HG03066 (cell line): ENCODE data around the gene ANTXRL.
"Not testable (repeated sequence)": the region's sequence is repeated elsewhere in the genome, so short reads cannot be mapped to it uniquely, and the experiment has no call there.

Experiments used
- ATAC-seq: cut with Tn5 transposase; IDR thresholded peaks from one replicate; pipeline ENCODE4 v1.9.1; 2021; ENCODE audit warnings: low read depth; ENCODE audit not compliant: unreplicated experiment

ANTXRL gene

DNA sequence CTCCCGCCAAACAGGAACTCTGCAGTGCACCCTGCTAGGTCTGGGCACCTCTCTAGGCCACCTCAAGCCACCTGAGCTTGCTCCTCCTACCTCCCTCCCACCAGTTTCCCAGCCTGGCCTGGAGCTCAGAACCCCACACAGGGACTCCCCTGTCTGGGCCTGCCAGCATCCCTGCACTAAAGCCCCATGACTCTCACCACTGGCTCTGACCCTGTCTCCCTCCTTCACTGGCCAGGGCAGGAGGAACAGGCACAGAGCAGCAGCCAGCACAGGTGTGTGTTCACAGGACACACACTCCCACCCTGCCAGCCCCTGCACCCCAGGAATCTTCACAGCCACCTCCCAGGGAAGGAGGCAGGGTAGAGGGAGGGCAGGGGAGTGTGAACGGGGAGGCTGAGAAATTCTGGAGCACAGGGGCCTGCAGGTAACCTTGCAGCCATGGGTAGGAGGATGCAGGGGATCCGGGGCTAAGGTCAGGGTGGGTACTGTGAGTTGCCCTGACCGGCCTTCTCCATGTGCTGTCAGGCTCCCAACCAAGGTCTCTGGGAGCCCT, 13.9 kb upstream of the ANTXRL start:
- no peak for ATAC-seq

DNA sequence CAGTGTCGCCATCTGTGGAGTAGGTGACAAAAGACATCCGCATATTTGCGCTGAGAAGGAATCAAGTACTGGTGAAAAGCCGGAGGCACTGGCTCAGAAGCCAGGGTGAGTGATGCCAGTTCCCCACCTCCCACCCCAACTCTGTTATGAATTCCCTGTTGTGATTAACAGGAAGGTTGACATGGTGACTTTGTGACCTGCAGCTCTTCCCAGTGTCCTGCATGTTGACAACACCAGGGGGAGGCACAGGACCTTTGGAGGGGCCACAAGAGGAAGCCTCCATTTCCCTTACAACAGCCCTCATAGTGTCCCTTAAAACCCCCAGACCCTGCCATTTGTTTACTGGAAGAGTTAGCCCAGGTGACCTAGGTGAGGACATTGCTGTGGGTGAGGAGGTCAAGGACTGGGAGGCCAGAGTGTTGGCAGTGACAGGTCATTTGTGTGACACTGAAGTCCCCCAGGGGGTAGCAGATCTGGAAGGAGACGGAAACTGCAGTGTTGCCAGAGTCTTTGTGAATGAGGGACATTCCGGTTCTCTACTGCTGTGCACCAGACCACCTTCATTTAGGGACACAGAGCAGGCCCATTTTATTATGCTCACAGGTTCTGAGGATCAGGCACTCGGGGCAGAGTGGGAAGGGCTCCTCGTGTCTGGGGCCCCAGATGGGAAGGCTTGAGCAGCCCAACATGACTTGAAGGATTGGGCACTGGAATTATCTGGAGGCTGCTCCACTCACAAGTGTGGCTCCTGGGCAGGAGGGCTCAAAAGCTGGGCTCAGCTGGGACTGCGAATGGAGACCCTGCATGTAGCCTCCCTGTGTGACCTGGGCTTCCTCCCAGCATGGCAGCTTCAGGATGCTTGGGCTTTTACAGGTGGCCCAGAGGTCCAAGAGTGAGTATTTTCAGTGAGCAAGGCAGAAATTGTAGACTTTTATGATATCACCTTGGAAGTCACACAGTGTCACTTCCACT, 13.0 kb upstream of the ANTXRL start:
- no peak for ATAC-seq

DNA sequence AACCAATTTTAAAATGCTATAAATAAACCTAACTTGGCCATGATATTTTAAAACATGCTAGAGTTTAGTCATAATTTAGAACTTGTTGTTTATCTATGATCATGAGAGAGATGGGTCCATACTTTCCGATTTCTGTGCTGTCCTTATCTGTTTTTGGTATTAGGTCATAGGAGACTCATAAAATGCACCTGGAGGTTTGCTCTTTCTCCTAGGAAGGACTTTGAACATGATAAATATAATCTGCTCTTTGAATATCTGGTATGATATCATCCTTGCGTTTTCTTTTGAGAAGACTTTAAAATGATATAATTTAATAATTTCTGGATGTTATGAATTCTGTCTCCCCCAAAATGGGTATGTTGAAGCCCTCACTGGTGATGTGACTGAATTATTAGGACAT, 9.0 kb upstream of the ANTXRL start:
- no peak for ATAC-seq

DNA sequence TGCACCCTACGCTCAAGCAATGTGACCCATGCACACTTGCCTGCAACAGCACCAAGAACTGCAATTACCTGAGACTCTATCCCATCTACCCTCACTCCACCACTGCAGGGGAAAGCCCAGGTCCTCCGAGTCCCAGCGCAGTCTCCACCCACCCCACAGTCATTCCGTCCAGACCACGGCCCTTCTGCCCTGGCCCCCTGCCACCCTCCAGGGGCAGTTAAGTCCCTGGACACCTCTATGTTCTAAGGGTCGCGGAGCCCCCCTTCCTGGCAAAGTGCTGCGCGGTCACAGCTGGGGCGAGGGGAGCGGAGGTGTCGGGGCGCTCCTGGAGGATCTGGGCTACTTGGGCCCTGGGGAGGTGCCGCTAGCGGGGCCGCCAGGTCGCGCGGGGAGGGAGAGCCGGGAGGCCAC, 4.4 kb upstream of the ANTXRL start:
- not testable (repeated sequence) for ATAC-seq

DNA sequence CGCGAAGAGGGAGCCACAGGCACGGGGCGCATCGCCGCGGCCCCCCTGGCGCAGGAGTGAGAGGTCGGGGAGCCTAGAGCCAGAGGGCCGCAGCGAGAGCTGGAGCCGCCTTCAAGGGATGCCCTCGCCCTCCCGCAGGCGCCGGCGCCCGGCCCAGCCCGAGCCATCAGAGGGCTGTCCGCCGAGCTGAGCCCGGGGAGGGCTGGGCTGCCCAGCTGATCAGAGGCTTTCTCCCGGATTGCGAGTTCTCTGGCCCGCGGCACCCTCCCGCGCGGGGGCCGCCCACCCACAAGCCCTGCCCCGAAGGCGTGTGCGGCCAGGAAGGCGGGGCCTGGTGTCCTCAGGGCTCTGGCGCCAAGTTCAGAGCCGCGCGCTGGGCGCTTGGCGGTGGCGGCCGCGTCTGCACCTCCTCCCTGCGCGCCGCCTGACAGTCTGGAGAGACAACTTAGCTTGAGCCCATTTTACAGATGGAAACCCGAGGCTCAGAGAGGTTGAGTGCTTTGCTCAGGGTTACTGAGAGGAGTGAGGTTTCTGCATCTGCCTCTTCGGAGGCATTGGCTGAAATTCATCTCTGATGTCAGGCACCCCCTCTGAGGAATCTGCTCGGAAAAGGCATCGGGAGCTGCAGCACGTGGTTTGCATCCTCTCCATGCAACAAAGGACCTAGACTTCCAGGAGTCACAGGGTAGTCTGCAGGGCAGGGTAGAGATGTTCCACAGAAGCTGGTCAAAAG, 3.8 kb upstream of the ANTXRL start:
- no peak for ATAC-seq

DNA sequence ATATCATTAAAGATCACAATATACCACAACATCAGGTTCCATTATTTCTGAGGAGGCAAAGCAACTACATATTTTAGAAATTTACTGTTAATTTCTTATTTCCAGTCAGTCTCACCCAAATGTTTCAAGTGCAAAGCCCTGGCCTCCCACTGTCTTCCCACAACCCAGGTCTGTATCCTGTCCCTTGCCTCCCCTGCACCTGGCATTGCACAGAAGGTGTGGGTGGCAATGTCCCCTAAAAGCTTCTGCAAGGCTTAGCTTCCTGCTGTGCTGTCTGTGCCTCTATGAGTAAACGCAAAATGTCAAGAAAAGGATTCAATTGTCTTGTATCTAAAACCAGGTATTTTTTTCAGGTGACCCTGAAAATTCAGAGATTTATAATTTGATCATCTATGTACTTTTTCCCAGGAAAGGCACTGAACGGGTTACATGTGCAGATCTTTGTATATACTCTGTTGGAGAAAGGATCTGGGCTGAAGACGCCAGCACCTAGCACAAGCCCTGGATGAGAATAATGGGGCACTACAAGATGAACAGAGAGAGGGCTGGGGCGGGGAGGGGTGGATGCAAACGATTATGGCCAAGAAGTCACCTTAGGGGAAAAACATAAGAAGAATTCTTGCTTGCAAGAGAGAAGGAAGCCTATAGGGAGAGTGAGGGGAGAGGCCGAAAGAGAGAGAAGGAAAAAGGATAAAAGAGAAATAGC, 3.1 kb upstream of the ANTXRL start:
- no peak for ATAC-seq

DNA sequence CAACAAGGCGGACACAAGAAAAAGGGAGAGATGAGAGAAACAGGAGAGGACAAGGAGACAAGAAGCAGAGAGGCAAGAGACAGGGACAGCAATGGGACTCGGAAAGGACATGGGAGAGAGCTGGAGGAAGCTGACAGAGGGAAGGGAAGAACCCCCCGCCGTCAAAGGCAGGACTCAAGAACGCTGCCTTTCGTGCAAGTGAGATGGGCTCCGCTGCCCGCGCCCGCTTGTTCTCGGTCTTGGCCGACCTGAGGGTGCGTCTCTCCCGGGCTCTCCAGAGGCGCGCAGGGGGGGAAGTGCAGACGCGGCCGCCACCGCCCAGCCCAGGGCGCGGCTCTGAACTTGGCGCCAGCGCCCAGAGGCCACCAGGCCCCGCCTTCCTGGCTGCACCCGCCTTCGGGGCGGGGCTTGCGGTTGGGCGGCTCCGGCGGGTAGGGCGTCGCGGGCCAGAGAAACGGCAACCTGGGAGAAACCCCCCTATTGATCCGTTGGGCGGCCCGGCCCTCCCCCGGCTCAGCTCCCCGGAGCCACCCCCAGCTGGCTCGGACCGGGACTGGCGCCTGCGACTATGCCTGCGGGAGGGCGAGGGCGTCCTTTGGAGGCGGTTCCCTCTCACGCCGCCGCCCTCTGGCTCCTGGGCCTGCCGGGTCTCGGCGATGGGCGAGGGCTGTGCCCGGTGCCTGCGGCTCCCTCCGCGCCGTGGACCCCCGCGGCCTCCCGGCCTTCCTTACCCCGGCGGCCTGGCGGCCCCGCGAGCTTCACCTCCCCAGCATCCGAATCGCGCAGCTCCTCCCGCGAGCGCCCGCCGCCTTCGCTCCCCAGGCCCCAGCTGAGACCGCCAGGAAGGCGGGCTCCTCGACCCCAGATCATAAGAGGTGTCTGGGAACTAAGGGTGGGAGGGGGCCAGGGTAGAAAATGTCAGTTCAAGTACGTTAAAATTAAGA, 2.2 kb upstream of the ANTXRL start:
- peak; percentile 97 for ATAC-seq

DNA sequence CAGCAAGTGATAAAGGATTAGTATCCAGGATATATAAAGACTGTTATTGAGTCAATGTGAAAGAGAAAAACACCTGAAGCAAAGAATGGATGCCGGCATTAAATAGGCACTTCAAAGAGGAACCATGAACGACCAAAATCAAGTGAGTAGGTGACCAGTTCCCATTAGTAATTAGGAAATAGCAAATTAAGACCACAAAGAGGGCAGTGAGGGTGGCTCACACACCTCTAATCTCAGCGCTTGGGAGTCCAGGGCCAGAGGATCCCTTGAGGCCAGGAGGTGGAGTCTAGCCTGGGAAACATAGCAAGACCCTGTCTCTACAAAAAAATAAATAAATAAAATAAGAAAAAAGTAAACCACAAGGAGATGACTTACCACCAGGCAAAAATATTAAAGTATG, 1.5 kb upstream of the ANTXRL start:
- ATAC-seq = no peak

DNA sequence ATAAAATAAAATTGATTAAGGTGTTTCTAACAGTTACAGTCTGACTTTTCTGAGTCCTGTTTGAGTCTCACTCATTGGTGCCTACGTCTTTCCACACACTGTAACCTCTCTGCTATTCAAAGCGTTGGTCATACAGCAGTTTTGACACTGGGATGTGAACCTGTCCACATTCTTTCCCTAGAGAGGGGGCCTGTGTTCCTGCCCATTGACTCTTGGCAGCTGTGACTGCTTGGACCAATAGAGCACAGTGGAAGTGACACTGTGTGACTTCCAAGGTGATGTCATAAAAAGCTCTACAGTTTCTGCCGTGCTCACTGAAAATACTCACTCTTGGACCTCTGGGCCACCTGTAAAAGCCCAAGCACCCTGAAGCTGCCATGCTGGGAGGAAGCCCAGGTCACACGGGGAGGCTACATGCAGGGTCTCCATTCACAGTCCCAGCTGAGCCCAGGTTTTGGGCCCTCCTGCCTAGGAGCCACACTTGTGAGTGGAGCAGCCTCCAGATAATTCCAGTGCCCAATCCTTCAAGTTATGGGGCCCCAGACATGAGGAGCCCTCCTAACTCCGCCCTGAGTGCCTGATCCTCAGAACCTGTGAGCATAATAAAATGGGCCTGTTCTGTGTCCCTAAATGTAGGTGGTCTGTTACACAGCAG, 704 bp upstream of the ANTXRL start:
- ATAC-seq = no peak

DNA sequence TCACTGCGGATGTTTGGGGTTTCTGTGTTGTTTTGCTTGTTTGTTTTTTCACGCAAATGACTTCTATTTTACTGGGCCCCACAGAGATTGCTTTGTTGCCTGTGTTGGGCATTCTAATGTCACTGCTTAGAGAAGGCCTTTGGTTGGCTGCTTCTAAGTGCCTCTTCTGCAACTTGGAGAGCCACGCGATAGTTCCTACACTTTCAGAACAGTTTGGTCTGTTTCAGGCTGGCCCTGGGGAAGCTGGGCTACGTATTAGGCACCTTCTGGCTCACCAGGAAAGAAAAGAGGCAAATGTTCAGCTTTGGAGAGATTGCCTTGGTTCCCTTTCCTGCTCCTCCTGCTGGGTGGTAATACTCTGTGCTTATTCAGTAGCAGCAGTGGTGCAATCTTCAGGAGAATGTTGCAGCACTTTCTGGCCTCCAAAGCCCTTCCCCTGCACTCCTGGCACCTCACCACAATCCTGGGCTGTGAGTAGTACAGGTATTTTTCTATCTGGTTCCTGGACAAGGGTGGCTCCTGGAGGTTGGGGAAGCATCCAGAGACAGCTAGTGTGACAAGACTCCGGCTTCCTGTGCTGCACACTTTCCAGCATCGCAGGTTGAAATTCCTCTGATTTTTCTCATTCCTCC, 1.2 kb downstream of the ANTXRL start:
- no peak for ATAC-seq

DNA sequence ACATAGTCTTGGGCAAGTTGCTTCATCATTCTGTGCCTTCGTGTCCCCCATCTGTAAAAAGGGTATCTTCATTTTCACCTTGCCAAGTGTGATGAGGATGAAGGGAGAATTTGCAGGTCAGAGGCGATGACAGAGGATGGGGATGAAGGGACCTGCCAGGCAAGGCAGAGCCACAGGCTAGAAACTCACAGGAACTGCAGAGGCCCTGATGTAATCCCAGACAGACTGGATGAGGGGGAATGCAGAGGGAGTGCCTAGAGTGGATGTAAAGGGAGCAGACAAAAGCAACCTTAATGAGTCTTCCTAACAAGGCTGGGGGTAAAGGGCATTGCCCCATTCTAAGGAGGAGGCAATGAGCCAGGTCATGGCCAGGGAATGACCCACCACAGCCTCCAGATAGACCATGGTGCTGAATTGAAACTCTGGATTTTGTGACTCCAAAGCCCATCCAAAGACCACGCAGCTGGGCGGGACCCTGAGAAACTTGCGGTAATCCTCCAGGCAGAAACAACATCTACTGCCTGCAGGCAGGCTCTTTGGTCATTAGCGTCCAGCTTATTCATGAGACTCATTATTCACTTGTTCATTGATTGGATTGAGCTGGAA, 1.9 kb downstream of the ANTXRL start:
- no peak for ATAC-seq

DNA sequence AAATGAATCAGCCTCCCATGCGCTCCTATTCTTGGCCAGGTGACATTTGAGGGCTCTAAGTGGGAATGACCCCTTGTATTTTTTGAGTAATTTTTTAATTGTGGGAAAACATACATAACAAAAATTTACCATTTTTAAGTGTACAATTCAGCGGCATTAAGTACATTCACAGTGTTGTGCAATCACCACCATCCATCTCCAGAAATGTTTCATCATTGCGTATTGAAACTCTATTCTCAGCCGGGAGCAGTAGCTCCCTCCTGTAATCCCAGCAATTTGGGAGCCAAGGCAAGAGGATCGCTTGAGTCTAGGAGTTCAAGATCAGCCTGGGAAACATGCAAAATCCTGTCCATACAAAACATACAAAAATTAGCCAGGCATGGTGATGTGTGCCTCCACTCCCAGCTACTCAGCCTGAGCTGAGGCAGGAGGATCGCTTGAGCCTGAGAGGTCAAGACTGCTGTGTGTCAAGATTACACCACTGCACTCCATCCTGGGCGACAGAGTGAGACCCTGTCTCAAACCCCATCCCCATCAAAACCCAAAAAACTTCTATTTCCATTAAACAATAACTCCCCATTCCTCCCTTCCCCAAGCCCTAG, 2.5 kb downstream of the ANTXRL start:
- no peak for ATAC-seq

DNA sequence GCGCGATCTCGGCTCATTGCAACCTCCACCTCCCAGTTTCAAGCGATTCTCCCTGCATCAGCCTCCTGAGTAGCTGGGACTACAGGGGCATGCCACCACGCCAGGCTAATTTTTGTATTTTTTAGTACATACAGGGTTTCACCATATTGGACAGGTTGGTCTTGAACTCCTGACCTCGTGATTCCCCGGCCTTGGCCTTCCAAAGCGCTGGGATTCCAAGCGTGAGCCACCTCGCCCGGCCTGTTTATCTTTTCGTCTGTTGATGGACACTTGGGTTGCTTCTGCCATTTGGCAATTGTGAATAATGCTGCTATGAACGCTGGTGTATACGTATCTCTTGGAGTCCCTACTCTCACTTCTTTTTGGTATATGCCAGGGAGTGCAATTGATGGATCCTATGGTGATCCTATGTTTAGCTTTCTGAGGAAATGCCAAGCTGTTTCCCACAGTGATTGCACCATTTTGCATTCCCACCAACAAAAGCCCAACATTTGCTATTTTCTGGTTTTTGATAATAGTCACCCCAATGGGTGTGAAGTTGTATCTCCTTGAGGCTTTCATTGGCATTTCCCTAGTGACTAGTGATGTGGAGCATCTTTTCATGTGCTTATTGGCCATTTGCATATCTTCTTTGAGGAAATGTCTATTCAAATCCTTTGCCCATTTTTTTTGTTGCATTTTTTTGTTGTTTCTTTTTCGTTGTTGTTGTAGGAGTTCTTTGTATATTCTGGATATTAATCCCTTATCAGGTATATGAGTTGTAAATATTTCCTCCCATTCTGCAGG, 3.5 kb downstream of the ANTXRL start:
- no peak for ATAC-seq

DNA sequence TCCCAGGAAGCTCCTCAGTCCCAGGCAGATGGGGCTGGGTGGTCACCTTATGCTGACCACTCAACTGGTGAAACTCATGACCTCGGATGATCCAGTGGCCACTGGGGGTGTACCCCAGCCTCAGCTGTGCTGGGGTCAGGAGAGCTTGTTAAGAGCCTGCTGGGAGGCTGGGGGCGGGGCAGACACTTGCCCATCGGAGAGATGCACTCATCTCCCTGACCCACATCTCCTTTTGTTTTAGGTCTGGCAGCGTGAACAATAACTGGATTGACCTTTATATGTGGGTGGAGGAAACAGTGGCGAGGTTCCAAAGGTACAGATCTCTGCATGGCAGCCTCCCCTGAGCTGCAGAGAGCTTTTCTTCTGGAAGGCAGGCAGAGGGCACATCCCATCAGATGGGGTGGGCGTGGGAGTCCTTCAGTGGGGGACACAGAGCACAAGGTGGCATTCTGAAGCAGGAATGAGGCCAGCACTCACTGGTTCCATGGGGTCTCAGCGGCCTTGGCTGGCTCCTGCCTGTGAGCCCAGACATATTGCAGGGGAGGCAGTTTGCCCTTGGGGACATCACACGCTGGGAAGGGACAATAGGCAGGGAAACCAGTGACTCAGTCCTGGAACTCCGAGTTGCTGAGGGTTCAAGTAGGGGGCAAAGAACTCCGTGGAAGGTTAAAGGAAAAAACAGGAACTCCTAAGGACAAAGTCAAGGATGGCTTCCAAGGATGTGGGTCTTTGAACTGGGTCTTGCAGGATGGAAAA, 5.2 kb downstream of the ANTXRL start:
- ATAC-seq = no peak

DNA sequence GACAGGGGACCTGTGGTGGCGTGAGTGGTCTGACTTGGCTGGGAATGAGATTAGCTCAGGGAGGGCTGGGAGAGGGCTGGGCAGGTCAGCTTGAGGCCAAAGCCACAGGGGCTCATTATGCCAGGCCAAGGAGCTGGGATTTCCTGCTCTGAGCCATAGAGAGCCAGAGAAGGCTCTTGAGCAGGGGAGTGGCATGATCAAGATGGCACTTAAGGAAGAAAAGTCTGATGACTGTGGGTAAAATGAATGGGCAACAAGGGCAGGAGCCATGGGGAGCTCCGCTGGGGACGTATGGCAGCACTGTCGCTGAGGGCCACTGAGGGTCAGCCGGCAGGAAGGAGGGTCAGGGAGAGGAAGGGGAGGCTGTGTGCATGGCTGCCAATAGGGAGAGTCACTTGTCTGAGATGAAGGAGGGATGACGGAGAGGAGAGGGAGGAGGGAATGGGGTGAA, 5.8 kb downstream of the ANTXRL start:
- no peak for ATAC-seq

DNA sequence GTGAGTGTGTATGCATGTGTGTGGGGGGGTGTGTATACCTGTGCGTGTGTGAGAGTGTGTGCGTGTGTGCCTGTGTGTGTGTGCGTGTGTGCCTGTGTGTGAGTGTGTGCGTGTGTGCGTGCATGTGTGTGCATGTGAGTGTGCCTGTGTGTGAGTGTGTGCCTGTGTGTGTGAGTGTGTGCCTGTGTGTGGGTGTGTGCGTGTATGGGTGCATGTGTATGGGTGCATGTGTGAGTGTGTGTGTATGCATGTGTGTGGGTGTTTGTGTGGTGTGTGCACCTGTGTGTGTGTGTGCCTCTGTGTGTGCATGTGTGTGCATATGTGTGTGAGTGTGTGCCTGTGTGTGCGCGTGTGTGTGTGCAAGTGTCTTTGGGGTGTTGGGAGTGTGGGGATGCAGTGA, 6.4 kb downstream of the ANTXRL start:
- ATAC-seq = no peak
